Measurements from ENCODE around the gene KRTAP5-2. TPM values are rescaled to one million over a fixed set of nuclear protein-coding genes. Genes with fewer than 3 reads are reported as not detected.

The KRTAP5-2 gene
- total RNA-seq, 1 donor from 2014 or later, result not detected

GRCh38 chr11:1568441-1568911 is 29.6 kb downstream of the KRTAP5-2 start:
- peaks cover 22% of the 10 kb centered on the region for H3K4me1 ChIP-seq
- peaks cover 4% of the 10 kb centered on the region for H3K36me3 ChIP-seq
- TF ChIP-seq, protein P1, sequence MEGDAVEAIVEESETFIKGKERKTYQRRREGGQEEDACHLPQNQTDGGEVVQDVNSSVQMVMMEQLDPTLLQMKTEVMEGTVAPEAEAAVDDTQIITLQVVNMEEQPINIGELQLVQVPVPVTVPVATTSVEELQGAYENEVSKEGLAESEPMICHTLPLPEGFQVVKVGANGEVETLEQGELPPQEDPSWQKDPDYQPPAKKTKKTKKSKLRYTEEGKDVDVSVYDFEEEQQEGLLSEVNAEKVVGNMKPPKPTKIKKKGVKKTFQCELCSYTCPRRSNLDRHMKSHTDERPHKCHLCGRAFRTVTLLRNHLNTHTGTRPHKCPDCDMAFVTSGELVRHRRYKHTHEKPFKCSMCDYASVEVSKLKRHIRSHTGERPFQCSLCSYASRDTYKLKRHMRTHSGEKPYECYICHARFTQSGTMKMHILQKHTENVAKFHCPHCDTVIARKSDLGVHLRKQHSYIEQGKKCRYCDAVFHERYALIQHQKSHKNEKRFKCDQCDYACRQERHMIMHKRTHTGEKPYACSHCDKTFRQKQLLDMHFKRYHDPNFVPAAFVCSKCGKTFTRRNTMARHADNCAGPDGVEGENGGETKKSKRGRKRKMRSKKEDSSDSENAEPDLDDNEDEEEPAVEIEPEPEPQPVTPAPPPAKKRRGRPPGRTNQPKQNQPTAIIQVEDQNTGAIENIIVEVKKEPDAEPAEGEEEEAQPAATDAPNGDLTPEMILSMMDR (IDR thresholded peaks at IDR 0.05), result no peak
- H3K9me3 ChIP-seq, result no peaks in the 10 kb centered on the region
- no peak overlapping the region for H3K27ac ChIP-seq
- no peak for DNase-seq
- intact Hi-C loops (cut with DNase I), result no loop called here
- H3K27me3 ChIP-seq (ENCODE audit: low read depth), result peaks cover 4% of the 10 kb centered on the region
- no peak overlapping the region for H3K4me3 ChIP-seq
- ATAC-seq, result no peak

GRCh38 chr11:1567721-1568100 is 30.4 kb downstream of the KRTAP5-2 start:
- TF ChIP-seq, protein P1 (IDR thresholded peaks at IDR 0.05), result no peak
- Histone ChIP-seq H3K27ac (no peak overlapping the region), H3K4me3 (no peak overlapping the region), H3K27me3 (ENCODE audit: low read depth) (peaks cover 4% of the 10 kb centered on the region), H3K4me1 (peaks cover 15% of the 10 kb centered on the region), H3K36me3 (peaks cover 9% of the 10 kb centered on the region), H3K9me3 (no peaks in the 10 kb centered on the region)
- intact Hi-C loops (cut with DNase I), result no loop called here
- no peak for ATAC-seq
- DNase-seq, result no peak

DNA sequence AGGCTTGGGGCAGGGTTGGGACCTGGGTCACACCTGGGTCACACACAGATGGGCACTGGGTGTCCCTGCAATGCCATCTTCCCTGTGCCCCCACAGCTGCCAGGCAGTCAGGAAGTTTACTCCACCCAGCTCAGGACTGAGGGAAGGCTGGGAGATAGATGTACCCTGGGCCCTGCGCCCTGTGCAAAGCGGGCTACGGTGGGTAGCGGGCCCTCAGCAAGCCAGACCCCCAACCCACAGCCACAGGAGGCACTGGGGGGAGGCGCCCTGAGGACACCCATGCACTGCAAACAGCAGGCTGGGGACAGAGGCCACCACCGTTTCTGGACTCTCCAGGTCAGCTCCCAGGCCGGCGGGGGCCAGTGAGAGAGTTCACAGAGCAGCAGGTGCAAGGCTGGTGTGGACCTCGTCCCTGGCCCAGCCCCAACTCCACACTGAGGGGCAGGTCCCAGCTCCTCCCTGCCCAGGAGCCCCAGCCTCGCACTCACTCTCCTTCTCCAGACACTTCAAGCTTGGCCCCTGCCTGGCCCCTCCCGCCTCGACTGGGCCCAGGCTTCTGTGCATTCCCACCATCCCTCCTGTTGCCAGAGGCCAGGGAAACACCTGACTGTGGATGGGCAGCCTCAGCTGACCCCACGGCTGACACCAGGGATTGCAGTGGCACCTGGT is 30.9 kb downstream of the KRTAP5-2 start:
- TF ChIP-seq, protein P1 (IDR thresholded peaks at IDR 0.05), result no peak
- DNase-seq (no peak), ATAC-seq (no peak)
- H3K9me3 ChIP-seq, result no peaks in the 10 kb centered on the region
- peaks cover 9% of the 10 kb centered on the region for H3K36me3 ChIP-seq
- no peak overlapping the region for H3K4me3 ChIP-seq
- H3K27ac ChIP-seq, result no peak overlapping the region
- H3K4me1 ChIP-seq, result peaks cover 15% of the 10 kb centered on the region
- H3K27me3 ChIP-seq (ENCODE audit: low read depth), result peaks cover 4% of the 10 kb centered on the region
- intact Hi-C loops (cut with DNase I), result no loop called here

DNA sequence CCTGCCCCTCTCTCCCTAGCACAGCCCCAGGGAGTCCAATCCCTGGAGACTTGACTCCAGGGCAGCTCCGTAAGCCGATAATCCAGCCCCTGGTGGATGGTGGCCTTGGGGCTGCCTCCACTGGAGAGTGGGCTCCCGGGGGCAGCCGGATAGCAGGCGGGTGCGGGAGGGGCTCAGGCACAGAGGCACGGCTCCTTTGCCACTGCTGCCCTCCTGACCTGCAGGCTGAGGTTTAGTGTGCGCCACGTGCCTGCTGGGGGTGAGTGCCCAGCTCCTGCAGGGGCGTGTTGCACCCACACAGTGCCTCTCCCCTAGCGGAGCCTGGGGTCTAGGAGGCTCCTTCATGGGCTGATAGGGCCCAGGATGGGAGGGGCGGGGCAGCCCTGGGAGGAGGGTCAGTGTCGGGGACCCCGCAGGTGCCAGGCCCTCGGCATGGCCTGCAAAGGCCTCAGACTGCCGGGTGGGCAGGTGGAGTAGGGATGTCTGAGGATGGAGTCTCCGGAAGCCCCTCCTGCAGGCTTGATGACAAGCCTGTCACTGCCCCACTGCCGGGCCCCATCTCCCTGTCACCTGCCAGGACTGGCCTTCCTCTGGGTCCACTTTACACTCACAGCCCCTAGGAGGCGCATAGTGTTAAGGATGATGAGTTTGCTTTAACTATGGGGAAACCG is 31.6 kb downstream of the KRTAP5-2 start:
- Histone ChIP-seq H3K27ac (no peak overlapping the region), H3K9me3 (no peaks in the 10 kb centered on the region), H3K4me3 (no peak overlapping the region), H3K27me3 (ENCODE audit: low read depth) (peaks cover 4% of the 10 kb centered on the region), H3K4me1 (peaks cover 15% of the 10 kb centered on the region), H3K36me3 (peaks cover 9% of the 10 kb centered on the region)
- DNase-seq (no peak), ATAC-seq (no peak)
- intact Hi-C loops (cut with DNase I), result no loop called here
- TF ChIP-seq, protein P1 (IDR thresholded peaks at IDR 0.05), result no peak

DNA sequence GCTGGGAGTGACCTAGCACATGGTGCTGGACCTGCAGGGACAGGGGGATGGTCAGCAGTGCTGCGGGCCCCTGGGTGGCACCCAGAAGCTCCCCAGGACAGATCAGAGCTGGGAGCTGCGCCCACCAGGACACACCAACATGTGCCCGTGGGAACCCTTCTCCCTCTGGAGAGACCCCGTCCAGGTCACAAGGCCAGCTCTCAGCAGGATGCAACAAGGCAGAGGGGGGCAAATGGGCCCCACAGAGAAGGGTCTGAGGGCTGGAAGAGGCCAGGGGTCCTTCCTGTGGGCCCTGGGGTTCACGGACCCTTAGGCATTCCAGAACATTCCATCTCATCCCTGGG is 32.2 kb downstream of the KRTAP5-2 start:
- intact Hi-C loops (cut with DNase I), result no loop called here
- Histone ChIP-seq H3K36me3 (peaks cover 9% of the 10 kb centered on the region), H3K27ac (no peak overlapping the region), H3K4me1 (peaks cover 9% of the 10 kb centered on the region), H3K4me3 (no peak overlapping the region), H3K9me3 (no peaks in the 10 kb centered on the region), H3K27me3 (ENCODE audit: low read depth) (no peaks in the 10 kb centered on the region)
- ATAC-seq, result no peak
- no peak for DNase-seq
- TF ChIP-seq, protein P1 (IDR thresholded peaks at IDR 0.05), result no peak

Data from lower lobe of right lung (tissue), 2 donors.